T-helper 1 cell treated with Interleukin-12 subunit alpha and Interleukin-12 subunit beta and Interleukin-4 antibody, amounts not matched to agents 30 ng/mL and 1 ng/mL, for 36 hours (primary cell): ENCODE data around the gene LDHA. TPM values are rescaled to one million over a fixed set of nuclear protein-coding genes. Genes with fewer than 3 reads are reported as not detected.

ENCODE experiments used
- intact Hi-C: fragments of 100-400 bp; cut with micrococcal nuclease; formaldehyde crosslinking; loops from one replicate; pipeline ENCODE4 v1.15.1; 2024
- total RNA-seq: library from RNA; stranded (reverse); gene quantifications from 2 replicates; pipeline ENCODE4 v1.2.3, GENCODE V29; 2022

The LDHA gene
- total RNA-seq: 873 and 884 TPM in 2 replicates

GRCh38 chr11:18394275-18394927, at the start of gene LDHA:
TSS of gene LDHA (plus strand) at chr11:18394563. CDS start at chr11:18396843, 2,280 bp downstream.
- intact Hi-C loops: loop anchor here (1.0 to 10.0 kb wide), 11 partner anchors 10 to 1990 kb away; partner anchors contain the start of genes NCR3LG1, NUCB2, PIK3C2A and PRMT3

GRCh38 chr11:18347471-18348125, 46.8 kb upstream of the LDHA start:
- intact Hi-C loops: no loop called here

- intact Hi-C loops: no loop called here
Measured at GRCh38 chr11:18352581-18352980, 41.8 kb upstream of the LDHA start.

- intact Hi-C loops: no loop called here
Measured at GRCh38 chr11:18358646-18359045, 35.7 kb upstream of the LDHA start.

- intact Hi-C loops: no loop called here
Measured at GRCh38 chr11:18361154-18361553, 33.2 kb upstream of the LDHA start.

- intact Hi-C loops: no loop called here
Measured at GRCh38 chr11:18364495-18365073, 29.8 kb upstream of the LDHA start.

GRCh38 chr11:18365741-18366140, 28.6 kb upstream of the LDHA start:
- intact Hi-C loops: no loop called here

- intact Hi-C loops: no loop called here
Measured at GRCh38 chr11:18366286-18366685, 28.1 kb upstream of the LDHA start.

- intact Hi-C loops: no loop called here
Measured at GRCh38 chr11:18367431-18367830, 26.9 kb upstream of the LDHA start.

- intact Hi-C loops: no loop called here
Measured at GRCh38 chr11:18368221-18368620, 26.1 kb upstream of the LDHA start.

GRCh38 chr11:18369398-18369797, 25.0 kb upstream of the LDHA start:
- intact Hi-C loops: no loop called here

- intact Hi-C loops: no loop called here
Measured at GRCh38 chr11:18371279-18371678, 23.1 kb upstream of the LDHA start.

- intact Hi-C loops: no loop called here
Measured at GRCh38 chr11:18372201-18372600, 22.2 kb upstream of the LDHA start.

- intact Hi-C loops: no loop called here
Measured at GRCh38 chr11:18374956-18375355, 19.4 kb upstream of the LDHA start.

GRCh38 chr11:18375941-18376340, 18.4 kb upstream of the LDHA start:
- intact Hi-C loops: no loop called here

GRCh38 chr11:18379201-18379600, 15.2 kb upstream of the LDHA start:
- intact Hi-C loops: no loop called here

GRCh38 chr11:18383388-18384156, 10.8 kb upstream of the LDHA start:
- intact Hi-C loops: loop anchor here (1.0 to 5.0 kb wide), 5 partner anchors 11 to 859 kb away; partner anchors contain the start of genes E2F8, GTF2H1, HPS5 and LDHA

GRCh38 chr11:18384157-18384641, 10.2 kb upstream of the LDHA start:
- intact Hi-C loops: loop anchor here (1.0 to 5.0 kb wide), 4 partner anchors 10 to 858 kb away; partner anchors contain the start of genes E2F8 and LDHA

GRCh38 chr11:18390088-18390487, 4.3 kb upstream of the LDHA start:
- intact Hi-C loops: loop anchor here (10.0 kb wide), 3 partner anchors 1035 to 1995 kb away; partner anchors contain the start of genes NCR3LG1, PIK3C2A and PRMT3

- intact Hi-C loops: loop anchor here (10.0 kb wide), 3 partner anchors 1038 to 1992 kb away; partner anchors contain the start of genes NCR3LG1, PIK3C2A and PRMT3
Measured at GRCh38 chr11:18392434-18393321, 1.7 kb upstream of the LDHA start.
